SU-DHL-6 (cell line): Measurements from ENCODE around the gene OR2H1.

ENCODE experiments used
- H2AFZ ChIP-seq: fragments of 200-600 bp; sonication (generic); 2 replicates; pipeline ENCODE4 v1.6.1; 2014; ENCODE audit warnings: low read depth, mild to moderate bottlenecking, moderate library complexity, mixed read lengths, antibody characterized with exemption, low read length; ENCODE audit not compliant: severe bottlenecking
- H3F3A ChIP-seq: fragments of 200-600 bp; shearing (Covaris generic); 2 replicates; pipeline ENCODE4 v1.6.0; 2016; ENCODE audit warnings: antibody characterized with exemption, mild to moderate bottlenecking; ENCODE audit not compliant: insufficient read depth
- H3K27ac ChIP-seq: fragments of 200-600 bp; sonication (generic); 2 replicates; pipeline ENCODE4 v1.5.1; 2016; ENCODE audit warnings: low read depth, mild to moderate bottlenecking, low read length, moderate library complexity, mixed read lengths
- H3K27me3 ChIP-seq: fragments of 200-600 bp; sonication (generic), shearing (Covaris generic); 2 replicates; pipeline ENCODE4 v1.6.0; 2014; ENCODE audit warnings: mild to moderate bottlenecking, low read length
- H3K36me3 ChIP-seq: fragments of 200-600 bp; sonication (generic); 2 replicates; pipeline ENCODE4 v1.6.1; 2014; ENCODE audit warnings: mild to moderate bottlenecking, low read length, mixed read lengths
- H3K4me2 ChIP-seq: fragments of 300-600, 200-600 bp; shearing (Covaris generic), sonication (generic); 2 replicates; pipeline ENCODE4 v1.6.0; 2014; ENCODE audit warnings: low read length, low read depth, mild to moderate bottlenecking; ENCODE audit not compliant: poor library complexity, severe bottlenecking
- H3K4me3 ChIP-seq: fragments of 200-600 bp; sonication (generic); 2 replicates; pipeline ENCODE4 v1.5.1; 2014; ENCODE audit warnings: antibody characterized with exemption, low read length, mild to moderate bottlenecking, mixed read lengths; ENCODE audit not compliant: insufficient read depth, poor library complexity, severe bottlenecking
- H3K79me2 ChIP-seq: fragments of 200-600 bp; sonication (generic); 2 replicates; pipeline ENCODE4 v1.6.1; 2014; ENCODE audit warnings: mild to moderate bottlenecking, low read length, moderate library complexity; ENCODE audit not compliant: insufficient read depth
- H3K9ac ChIP-seq: fragments of 200-600 bp; sonication (generic); 2 replicates; pipeline ENCODE4 v1.7.0; 2014; ENCODE audit warnings: mild to moderate bottlenecking, low read length
- H3K9me2 ChIP-seq: fragments of 200-600 bp; sonication (generic); replicated peaks from 2 replicates; pipeline ENCODE4 v1.6.1; 2014; ENCODE audit warnings: low read length; ENCODE audit not compliant: insufficient read depth
- H3K9me3 ChIP-seq: fragments of 200-600 bp; sonication (generic); 2 replicates; pipeline ENCODE4 v1.6.1; 2014; ENCODE audit warnings: low read length, mixed read lengths; ENCODE audit not compliant: insufficient read depth
- H4K20me1 ChIP-seq: fragments of 200-600 bp; sonication (generic); 2 replicates; pipeline ENCODE4 v1.6.1; 2014; ENCODE audit warnings: low read depth, mild to moderate bottlenecking, antibody characterized with exemption, low read length, moderate library complexity, mixed read lengths
- EZH2phosphoT487 ChIP-seq: fragments of 200-600 bp; sonication (generic), shearing (Covaris generic); conservative IDR thresholded peaks from 2 replicates; pipeline ENCODE4 v1.6.1; 2018; ENCODE audit warnings: mild to moderate bottlenecking, antibody characterized with exemption, low read length, moderate library complexity, mixed read lengths
- TF ChIP-seq, protein P1 (sequence below): fragments of 200-600 bp; sonication (generic); IDR thresholded peaks from one replicate; pipeline ENCODE4 v1.5.1; 2017; ENCODE audit warnings: antibody characterized with exemption, mild to moderate bottlenecking, low read length, moderate library complexity; ENCODE audit not compliant: insufficient read depth, poor library complexity, severe bottlenecking

Gene OR2H1

DNA sequence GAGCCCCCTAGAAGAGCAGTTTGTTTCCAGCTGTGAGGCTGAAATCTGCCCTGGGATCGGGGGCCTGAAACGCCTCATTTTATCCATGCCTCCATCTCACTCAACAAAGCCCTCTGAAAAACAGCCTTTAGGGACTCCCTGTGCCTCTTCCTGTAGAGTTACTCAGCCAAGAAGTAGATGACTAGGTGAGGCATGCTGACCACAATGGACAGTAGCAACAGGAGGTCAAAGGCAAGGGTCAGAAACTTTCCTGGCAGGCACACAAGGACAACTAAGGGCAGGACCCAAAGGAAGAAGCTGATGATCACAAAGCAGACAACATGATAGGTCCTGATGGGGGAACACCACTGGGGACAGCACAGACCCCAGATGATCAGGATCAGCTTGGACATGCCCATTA, 18.0 kb downstream of the OR2H1 start:
- no peak overlapping the region for H3K27ac ChIP-seq
- TF ChIP-seq, protein P1, sequence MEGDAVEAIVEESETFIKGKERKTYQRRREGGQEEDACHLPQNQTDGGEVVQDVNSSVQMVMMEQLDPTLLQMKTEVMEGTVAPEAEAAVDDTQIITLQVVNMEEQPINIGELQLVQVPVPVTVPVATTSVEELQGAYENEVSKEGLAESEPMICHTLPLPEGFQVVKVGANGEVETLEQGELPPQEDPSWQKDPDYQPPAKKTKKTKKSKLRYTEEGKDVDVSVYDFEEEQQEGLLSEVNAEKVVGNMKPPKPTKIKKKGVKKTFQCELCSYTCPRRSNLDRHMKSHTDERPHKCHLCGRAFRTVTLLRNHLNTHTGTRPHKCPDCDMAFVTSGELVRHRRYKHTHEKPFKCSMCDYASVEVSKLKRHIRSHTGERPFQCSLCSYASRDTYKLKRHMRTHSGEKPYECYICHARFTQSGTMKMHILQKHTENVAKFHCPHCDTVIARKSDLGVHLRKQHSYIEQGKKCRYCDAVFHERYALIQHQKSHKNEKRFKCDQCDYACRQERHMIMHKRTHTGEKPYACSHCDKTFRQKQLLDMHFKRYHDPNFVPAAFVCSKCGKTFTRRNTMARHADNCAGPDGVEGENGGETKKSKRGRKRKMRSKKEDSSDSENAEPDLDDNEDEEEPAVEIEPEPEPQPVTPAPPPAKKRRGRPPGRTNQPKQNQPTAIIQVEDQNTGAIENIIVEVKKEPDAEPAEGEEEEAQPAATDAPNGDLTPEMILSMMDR, result no peak
- no peak for TF ChIP-seq EZH2phosphoT487
- no peaks in the 10 kb centered on the region for H3F3A ChIP-seq
- H3K9me2 ChIP-seq, result no peaks in the 10 kb centered on the region
- H3K4me3 ChIP-seq, result no peak overlapping the region
- no peak overlapping the region for H3K4me2 ChIP-seq
- H3K9me3 ChIP-seq, result no peaks in the 10 kb centered on the region
- H4K20me1 ChIP-seq, result no peaks in the 10 kb centered on the region
- no peaks in the 10 kb centered on the region for H3K79me2 ChIP-seq
- no peak overlapping the region for H2AFZ ChIP-seq
- no peak overlapping the region for H3K9ac ChIP-seq
- no peaks in the 10 kb centered on the region for H3K36me3 ChIP-seq
- no peaks in the 10 kb centered on the region for H3K27me3 ChIP-seq

DNA sequence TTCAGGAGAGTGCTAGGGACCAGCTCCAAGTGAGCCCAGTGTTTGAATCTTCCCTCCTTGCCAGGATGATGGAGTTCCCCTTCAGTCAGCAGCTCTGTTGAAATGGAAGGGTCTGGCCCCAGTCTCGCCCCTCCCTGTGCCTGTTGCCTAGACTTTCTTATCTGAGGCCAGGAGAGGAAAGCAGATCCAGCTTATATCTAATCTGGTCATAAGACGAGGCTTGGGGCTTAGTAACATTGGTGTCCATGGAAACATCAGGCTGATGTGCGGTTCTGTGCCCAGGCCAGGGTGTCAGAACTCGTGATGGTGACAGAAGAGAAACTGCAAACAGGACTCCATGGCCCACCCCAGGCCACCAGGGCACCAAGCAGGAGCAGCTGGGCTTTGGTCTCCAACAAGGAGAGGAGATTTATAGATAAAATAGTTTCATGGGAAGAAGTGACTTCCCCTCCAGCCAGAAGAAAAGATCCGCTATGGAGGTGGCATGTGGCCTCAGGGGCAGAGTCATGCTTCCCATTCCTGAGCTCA, 21.0 kb downstream of the OR2H1 start:
- TF ChIP-seq, protein P1, result no peak
- TF ChIP-seq EZH2phosphoT487, result no peak

DNA sequence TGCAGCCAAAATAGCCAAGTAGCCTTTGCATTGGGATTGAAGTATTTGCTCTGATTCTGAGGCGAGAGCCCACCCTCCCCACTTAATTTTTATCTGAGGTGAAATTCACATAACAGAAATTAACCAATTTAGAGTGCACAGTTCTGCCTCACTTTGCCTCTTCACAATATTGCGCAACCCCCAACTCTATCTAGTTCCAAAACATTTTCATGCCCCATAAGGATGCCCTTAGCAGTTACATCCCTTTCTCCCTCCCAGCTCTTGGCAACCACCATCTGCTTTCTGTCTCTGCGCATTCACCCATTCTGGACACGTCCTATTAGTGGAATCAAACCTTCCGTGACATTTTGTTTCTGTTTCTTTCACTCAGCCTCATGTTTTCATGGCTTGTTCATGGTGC, 21.8 kb downstream of the OR2H1 start:
- no peaks in the 10 kb centered on the region for H3K27me3 ChIP-seq
- H3K79me2 ChIP-seq, result no peaks in the 10 kb centered on the region
- H3K9ac ChIP-seq, result no peak overlapping the region
- H4K20me1 ChIP-seq, result no peaks in the 10 kb centered on the region
- no peaks in the 10 kb centered on the region for H3K9me3 ChIP-seq
- no peak overlapping the region for H3K4me2 ChIP-seq
- no peak overlapping the region for H3K4me3 ChIP-seq
- H2AFZ ChIP-seq, result no peak overlapping the region
- H3K36me3 ChIP-seq, result no peaks in the 10 kb centered on the region
- TF ChIP-seq EZH2phosphoT487, result no peak
- TF ChIP-seq, protein P1, result no peak
- no peaks in the 10 kb centered on the region for H3K9me2 ChIP-seq
- H3F3A ChIP-seq, result no peaks in the 10 kb centered on the region
- H3K27ac ChIP-seq, result no peak overlapping the region

More for the DNA sequence above, 21.0 kb downstream of the OR2H1 start:
- H3K27ac ChIP-seq, result no peak overlapping the region
- H3F3A ChIP-seq, result no peaks in the 10 kb centered on the region
- no peaks in the 10 kb centered on the region for H4K20me1 ChIP-seq
- H3K9ac ChIP-seq, result no peak overlapping the region
- no peaks in the 10 kb centered on the region for H3K9me3 ChIP-seq
- H3K4me3 ChIP-seq, result no peak overlapping the region
- H2AFZ ChIP-seq, result no peak overlapping the region
- no peaks in the 10 kb centered on the region for H3K9me2 ChIP-seq
- H3K79me2 ChIP-seq, result no peaks in the 10 kb centered on the region
- H3K27me3 ChIP-seq, result no peaks in the 10 kb centered on the region
- H3K4me2 ChIP-seq, result no peak overlapping the region
- H3K36me3 ChIP-seq, result no peaks in the 10 kb centered on the region
